ENCODE results near the gene C14orf180. TPM values are rescaled to one million over a fixed set of nuclear protein-coding genes. Genes with fewer than 3 reads are reported as not detected.

Gene C14orf180
- total RNA-seq, 1 experiment from 2014 or later: not detected

- DNase-seq (ENCODE audit: low spot score): no peak
- Histone ChIP-seq H3K27me3 (replicated peaks; ENCODE audit: insufficient read depth, low read depth, low read length, poor library complexity) (no peaks in the 10 kb centered on the region), H3K36me3 (ENCODE audit: insufficient read depth, low read length, poor library complexity, severe bottlenecking) (no peaks in the 10 kb centered on the region), H3K9me3 (ENCODE audit: low read depth, low read length, poor library complexity, severe bottlenecking) (no peaks in the 10 kb centered on the region), H3K4me3 (ENCODE audit: low read depth, low read length, poor library complexity, severe bottlenecking) (no peak overlapping the region), H3K4me1 (ENCODE audit: insufficient read depth, low read length, poor library complexity, severe bottlenecking) (no peaks in the 10 kb centered on the region), H3K27ac (ENCODE audit: low read depth, low read length, poor library complexity, severe bottlenecking) (no peak overlapping the region)
- intact Hi-C loops (cut with micrococcal nuclease; ENCODE audit: unreplicated experiment): no loop called here
- POLR2A ChIA-PET (ENCODE audit: low non-redundant PET): no interaction called here
- CTCF ChIA-PET: no interaction called here
- TF ChIP-seq EZH2 (IDR thresholded peaks at IDR 0.05; ENCODE audit: borderline replicate concordance, low read depth, low read length, poor library complexity, severe bottlenecking) (no peak), CTCF (conservative IDR thresholded peaks at IDR 0.05; ENCODE audit: low read depth, low read length) (no peak)
- no TSS peak for BruUV-seq (replicated peaks)
Measured at GRCh38 chr14:104580961-104581360, 1.4 kb downstream of the C14orf180 start.

GRCh38 chr14:104581521-104581920 is 2.0 kb downstream of the C14orf180 start:
- intact Hi-C loops (cut with micrococcal nuclease; ENCODE audit: unreplicated experiment): no loop called here
- BruUV-seq (replicated peaks): no TSS peak
- DNase-seq (ENCODE audit: low spot score): no peak
- Histone ChIP-seq H3K4me1 (ENCODE audit: insufficient read depth, low read length, poor library complexity, severe bottlenecking) (no peaks in the 10 kb centered on the region), H3K27ac (ENCODE audit: low read depth, low read length, poor library complexity, severe bottlenecking) (no peak overlapping the region), H3K9me3 (ENCODE audit: low read depth, low read length, poor library complexity, severe bottlenecking) (no peaks in the 10 kb centered on the region), H3K27me3 (replicated peaks; ENCODE audit: insufficient read depth, low read depth, low read length, poor library complexity) (no peaks in the 10 kb centered on the region), H3K36me3 (ENCODE audit: insufficient read depth, low read length, poor library complexity, severe bottlenecking) (no peaks in the 10 kb centered on the region), H3K4me3 (ENCODE audit: low read depth, low read length, poor library complexity, severe bottlenecking) (no peak overlapping the region)
- CTCF ChIA-PET: no interaction called here
- TF ChIP-seq EZH2 (IDR thresholded peaks at IDR 0.05; ENCODE audit: borderline replicate concordance, low read depth, low read length, poor library complexity, severe bottlenecking): no peak
- TF ChIP-seq CTCF (conservative IDR thresholded peaks at IDR 0.05; ENCODE audit: low read depth, low read length): no peak
- POLR2A ChIA-PET (ENCODE audit: low non-redundant PET): no interaction called here

GRCh38 chr14:104582005-104582404 is 2.4 kb downstream of the C14orf180 start:
- TF ChIP-seq EZH2 (IDR thresholded peaks at IDR 0.05; ENCODE audit: borderline replicate concordance, low read depth, low read length, poor library complexity, severe bottlenecking): no peak
- no peak for TF ChIP-seq CTCF (conservative IDR thresholded peaks at IDR 0.05; ENCODE audit: low read depth, low read length)
- no peaks in the 10 kb centered on the region for H3K4me1 ChIP-seq (ENCODE audit: insufficient read depth, low read length, poor library complexity, severe bottlenecking)
- intact Hi-C loops (cut with micrococcal nuclease; ENCODE audit: unreplicated experiment): no loop called here
- H3K9me3 ChIP-seq (ENCODE audit: low read depth, low read length, poor library complexity, severe bottlenecking): no peaks in the 10 kb centered on the region
- ChIA-PET POLR2A (ENCODE audit: low non-redundant PET) (no interaction called here), CTCF (no interaction called here)
- no peak overlapping the region for H3K27ac ChIP-seq (ENCODE audit: low read depth, low read length, poor library complexity, severe bottlenecking)
- DNase-seq (ENCODE audit: low spot score): no peak
- no peaks in the 10 kb centered on the region for H3K36me3 ChIP-seq (ENCODE audit: insufficient read depth, low read length, poor library complexity, severe bottlenecking)
- H3K27me3 ChIP-seq (replicated peaks; ENCODE audit: insufficient read depth, low read depth, low read length, poor library complexity): no peaks in the 10 kb centered on the region
- no peak overlapping the region for H3K4me3 ChIP-seq (ENCODE audit: low read depth, low read length, poor library complexity, severe bottlenecking)
- BruUV-seq (replicated peaks): no TSS peak

All from A673 (cell line).